Endodermal cell (in vitro differentiated cells): ENCODE data around the gene EHD2. TPM values are rescaled to one million over a fixed set of nuclear protein-coding genes. Genes with fewer than 3 reads are reported as not detected.

ENCODE experiments used
- DNase-seq: peaks from one replicate; pipeline ENCODE4 v3.0.0-alpha.2; 2017
- H3K27ac ChIP-seq: 2 replicates; pipeline ENCODE4 v1.5.1; 2013; ENCODE audit warnings: mild to moderate bottlenecking, low read depth, low read length, moderate library complexity
- H3K27me3 ChIP-seq: 2 replicates; pipeline ENCODE4 v1.6.1; 2013; ENCODE audit warnings: mild to moderate bottlenecking, low read length, moderate library complexity; ENCODE audit not compliant: insufficient read depth, control insufficient read depth, poor library complexity, severe bottlenecking
- H3K36me3 ChIP-seq: 2 replicates; pipeline ENCODE4 v1.7.0; 2013; ENCODE audit warnings: mild to moderate bottlenecking, low read length, moderate library complexity; ENCODE audit not compliant: control insufficient read depth, insufficient read depth
- H3K4me1 ChIP-seq: one replicate; pipeline ENCODE4 v1.7.0; 2013; ENCODE audit warnings: low read length; ENCODE audit not compliant: control insufficient read depth, insufficient read depth
- H3K4me3 ChIP-seq: 2 replicates; pipeline ENCODE4 v1.5.1; 2013; ENCODE audit warnings: mild to moderate bottlenecking, low read length, moderate library complexity
- H3K9ac ChIP-seq: 2 replicates; pipeline ENCODE4 v1.6.1; 2013; ENCODE audit warnings: mild to moderate bottlenecking, low read length, moderate library complexity; ENCODE audit not compliant: poor library complexity, severe bottlenecking; ENCODE audit errors: extremely low read depth
- H3K9me3 ChIP-seq: 2 replicates; pipeline ENCODE4 v1.6.1; 2013; ENCODE audit warnings: mild to moderate bottlenecking, low read length, moderate library complexity; ENCODE audit not compliant: control insufficient read depth
- H3K27ac Mint-ChIP-seq: 2 replicates; pipeline ENCODE4 v1.8.0; 2020; ENCODE audit warnings: mixed read lengths
- H3K27me3 Mint-ChIP-seq: 2 replicates; pipeline ENCODE4 v1.8.0; 2021; ENCODE audit warnings: mild to moderate bottlenecking, mixed read lengths; ENCODE audit not compliant: insufficient read depth
- H3K36me3 Mint-ChIP-seq: 2 replicates; pipeline ENCODE4 v1.8.0; 2020; ENCODE audit warnings: low read depth, mixed read lengths
- H3K4me1 Mint-ChIP-seq: 2 replicates; pipeline ENCODE4 v1.8.0; 2020; ENCODE audit warnings: mixed read lengths
- H3K4me3 Mint-ChIP-seq: 2 replicates; pipeline ENCODE4 v1.8.0; 2020; ENCODE audit warnings: mild to moderate bottlenecking, moderate library complexity, mixed read lengths
- H3K9me3 Mint-ChIP-seq: 2 replicates; pipeline ENCODE4 v1.8.0; 2020; ENCODE audit warnings: mild to moderate bottlenecking, mixed read lengths
- WGBS, 2 experiments: methylation state at CpG; one replicate each; pipeline versions ENCODE4 v1.1.5 to v1.1.7; 2013; ENCODE audit warnings: missing lambda C conversion rate in 2 of 2, mixed read lengths in 1 of 2; ENCODE audit not compliant: insufficient coverage in 1 of 2, insufficient read length in 1 of 2; 5-methylcytosine and 5-hydroxymethylcytosine counted together
- total RNA-seq, 2 donors: library from RNA; stranded (reverse); fragmentation: NEBNext Ultra II Directional in 1 of 2; extraction: Animal tissue kit (Norgen Biotek cat#: 25700) in 1 of 2; gene quantifications; 2 replicates in 1 of 2; 3 replicates in 1 of 2; pipeline ENCODE4 v1.2.1, GENCODE V29; 2021
- TF ChIP-seq, protein P1 (sequence below): fragments of 200-600 bp; sonication (generic); conservative IDR thresholded peaks from 2 replicates; pipeline ENCODE4 v1.5.0; 2021; ENCODE audit warnings: antibody characterized with exemption, mild to moderate bottlenecking

EHD2 gene
- total RNA-seq, 2 donors from 2014 or later = 5.5 to 8.4 TPM

DNA sequence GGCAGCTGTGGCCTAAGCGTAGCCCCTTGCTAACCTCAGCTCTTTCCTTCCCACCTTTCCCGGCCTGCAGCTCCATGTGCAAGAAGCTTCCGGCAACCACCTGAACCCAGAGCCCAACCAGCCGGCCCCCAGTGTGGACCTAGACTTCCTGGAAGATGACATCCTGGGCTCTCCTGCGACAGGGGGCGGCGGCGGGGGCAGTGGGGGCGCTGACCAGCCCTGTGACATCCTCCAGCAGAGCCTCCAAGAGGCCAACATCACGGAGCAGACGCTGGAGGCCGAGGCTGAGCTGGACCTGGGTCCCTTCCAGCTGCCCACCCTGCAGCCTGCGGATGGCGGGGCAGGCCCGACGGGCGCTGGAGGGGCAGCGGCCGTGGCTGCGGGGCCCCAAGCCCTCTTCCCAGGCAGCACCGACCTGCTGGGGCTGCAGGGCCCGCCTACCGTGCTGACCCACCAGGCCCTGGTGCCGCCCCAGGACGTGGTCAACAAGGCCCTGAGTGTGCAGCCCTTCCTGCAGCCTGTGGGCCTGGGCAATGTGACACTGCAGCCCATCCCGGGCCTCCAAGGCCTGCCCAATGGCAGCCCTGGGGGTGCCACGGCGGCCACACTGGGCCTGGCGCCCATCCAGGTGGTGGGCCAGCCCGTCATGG lies 33.8 kb upstream of the EHD2 start:
- H3K4me3 Mint-ChIP-seq = no peak overlapping the region

DNA sequence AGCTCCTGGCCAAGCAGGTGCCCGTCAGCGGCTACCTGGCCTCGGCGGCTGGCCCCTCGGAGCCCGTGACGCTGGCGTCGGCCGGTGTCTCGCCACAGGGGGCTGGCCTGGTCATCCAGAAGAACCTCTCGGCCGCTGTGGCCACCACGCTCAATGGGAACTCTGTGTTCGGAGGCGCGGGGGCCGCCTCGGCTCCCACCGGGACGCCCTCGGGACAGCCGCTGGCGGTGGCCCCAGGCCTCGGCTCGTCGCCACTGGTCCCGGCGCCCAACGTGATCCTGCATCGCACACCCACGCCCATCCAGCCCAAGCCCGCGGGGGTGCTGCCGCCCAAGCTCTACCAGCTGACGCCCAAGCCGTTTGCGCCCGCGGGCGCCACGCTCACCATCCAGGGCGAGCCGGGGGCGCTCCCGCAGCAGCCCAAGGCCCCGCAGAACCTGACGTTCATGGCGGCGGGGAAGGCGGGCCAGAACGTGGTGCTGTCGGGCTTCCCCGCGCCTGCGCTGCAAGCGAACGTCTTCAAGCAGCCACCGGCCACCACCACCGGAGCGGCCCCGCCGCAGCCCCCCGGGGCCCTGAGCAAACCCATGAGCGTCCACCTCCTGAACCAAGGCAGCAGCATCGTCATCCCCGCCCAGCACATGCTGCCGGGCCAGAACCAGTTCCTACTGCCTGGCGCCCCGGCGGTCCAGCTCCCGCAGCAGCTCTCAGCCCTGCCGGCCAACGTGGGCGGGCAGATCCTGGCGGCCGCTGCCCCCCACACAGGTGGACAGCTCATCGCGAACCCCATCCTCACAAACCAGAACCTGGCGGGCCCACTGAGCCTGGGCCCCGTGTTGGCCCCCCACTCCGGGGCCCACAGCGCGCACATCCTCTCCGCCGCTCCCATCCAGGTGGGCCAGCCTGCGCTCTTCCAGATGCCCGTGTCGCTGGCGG lies 33.0 kb upstream of the EHD2 start:
- Histone ChIP-seq H3K9ac (no peak overlapping the region), H3K9me3 (no peaks in the 10 kb centered on the region), H3K27me3 (no peaks in the 10 kb centered on the region), H3K4me1 (no peaks in the 10 kb centered on the region), H3K36me3 (peaks cover 32% of the 10 kb centered on the region), H3K27ac (no peak overlapping the region), H3K4me3 (no peak overlapping the region)
- Mint-ChIP-seq H3K36me3 (peaks cover 56% of the 10 kb centered on the region), H3K9me3 (no peaks in the 10 kb centered on the region), H3K4me1 (peaks cover 11% of the 10 kb centered on the region), H3K4me3 (no peak overlapping the region), H3K27ac (no peak overlapping the region), H3K27me3 (no peaks in the 10 kb centered on the region)
- DNase-seq = no peak
- WGBS, 2 experiments = 95 to 96% methylated on average over 67 to 90 of the region's 90 CpGs
- TF ChIP-seq, protein P1, sequence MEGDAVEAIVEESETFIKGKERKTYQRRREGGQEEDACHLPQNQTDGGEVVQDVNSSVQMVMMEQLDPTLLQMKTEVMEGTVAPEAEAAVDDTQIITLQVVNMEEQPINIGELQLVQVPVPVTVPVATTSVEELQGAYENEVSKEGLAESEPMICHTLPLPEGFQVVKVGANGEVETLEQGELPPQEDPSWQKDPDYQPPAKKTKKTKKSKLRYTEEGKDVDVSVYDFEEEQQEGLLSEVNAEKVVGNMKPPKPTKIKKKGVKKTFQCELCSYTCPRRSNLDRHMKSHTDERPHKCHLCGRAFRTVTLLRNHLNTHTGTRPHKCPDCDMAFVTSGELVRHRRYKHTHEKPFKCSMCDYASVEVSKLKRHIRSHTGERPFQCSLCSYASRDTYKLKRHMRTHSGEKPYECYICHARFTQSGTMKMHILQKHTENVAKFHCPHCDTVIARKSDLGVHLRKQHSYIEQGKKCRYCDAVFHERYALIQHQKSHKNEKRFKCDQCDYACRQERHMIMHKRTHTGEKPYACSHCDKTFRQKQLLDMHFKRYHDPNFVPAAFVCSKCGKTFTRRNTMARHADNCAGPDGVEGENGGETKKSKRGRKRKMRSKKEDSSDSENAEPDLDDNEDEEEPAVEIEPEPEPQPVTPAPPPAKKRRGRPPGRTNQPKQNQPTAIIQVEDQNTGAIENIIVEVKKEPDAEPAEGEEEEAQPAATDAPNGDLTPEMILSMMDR = no peak

More for the DNA sequence above, 33.8 kb upstream of the EHD2 start:
- H3K4me3 ChIP-seq = no peak overlapping the region
- H3K4me1 Mint-ChIP-seq = peaks cover 11% of the 10 kb centered on the region
- H3K27me3 Mint-ChIP-seq = no peaks in the 10 kb centered on the region
- no peaks in the 10 kb centered on the region for H3K9me3 Mint-ChIP-seq
- peaks cover 60% of the 10 kb centered on the region for H3K36me3 Mint-ChIP-seq
- 93 to 97% methylated on average over 14 to 30 of the region's 30 CpGs for WGBS, 2 experiments
- TF ChIP-seq, protein P1 = no peak
- no peak overlapping the region for H3K27ac Mint-ChIP-seq
- no peak for DNase-seq
- H3K9ac ChIP-seq = no peak overlapping the region
- H3K27me3 ChIP-seq = no peaks in the 10 kb centered on the region
- H3K36me3 ChIP-seq = peaks cover 37% of the 10 kb centered on the region
- H3K4me1 ChIP-seq = no peaks in the 10 kb centered on the region
- H3K27ac ChIP-seq = no peak overlapping the region
- no peaks in the 10 kb centered on the region for H3K9me3 ChIP-seq

DNA sequence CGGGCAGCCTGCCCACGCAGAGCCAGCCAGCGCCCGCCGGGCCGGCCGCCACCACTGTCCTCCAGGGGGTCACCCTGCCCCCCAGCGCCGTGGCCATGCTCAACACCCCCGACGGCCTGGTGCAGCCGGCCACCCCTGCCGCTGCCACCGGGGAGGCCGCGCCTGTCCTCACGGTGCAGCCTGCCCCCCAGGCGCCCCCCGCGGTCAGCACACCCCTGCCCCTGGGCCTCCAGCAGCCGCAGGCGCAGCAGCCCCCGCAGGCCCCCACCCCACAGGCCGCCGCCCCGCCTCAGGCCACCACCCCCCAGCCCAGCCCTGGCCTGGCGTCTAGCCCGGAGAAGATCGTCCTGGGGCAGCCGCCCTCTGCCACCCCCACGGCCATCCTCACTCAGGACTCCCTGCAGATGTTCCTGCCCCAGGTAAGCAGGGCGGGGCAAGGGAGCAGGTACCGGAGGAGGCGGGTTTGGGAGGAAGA lies 32.3 kb upstream of the EHD2 start:
- Mint-ChIP-seq H3K36me3 (peaks cover 60% of the 10 kb centered on the region), H3K27me3 (no peaks in the 10 kb centered on the region), H3K27ac (peak overlapping the region; percentile 89), H3K4me3 (no peak overlapping the region), H3K9me3 (no peaks in the 10 kb centered on the region), H3K4me1 (peaks cover 11% of the 10 kb centered on the region)
- no peaks in the 10 kb centered on the region for H3K9me3 ChIP-seq
- H3K4me3 ChIP-seq = no peak overlapping the region
- H3K27me3 ChIP-seq = no peaks in the 10 kb centered on the region
- no peak overlapping the region for H3K27ac ChIP-seq
- TF ChIP-seq, protein P1 = no peak
- WGBS, 2 experiments = 95 to 98% methylated on average over 10 to 33 of the region's 34 CpGs
- H3K9ac ChIP-seq = no peak overlapping the region
- H3K36me3 ChIP-seq = peaks cover 35% of the 10 kb centered on the region
- no peak for DNase-seq
- H3K4me1 ChIP-seq = no peaks in the 10 kb centered on the region
